Measurements from ENCODE around the gene PPP1R12A.

DNA sequence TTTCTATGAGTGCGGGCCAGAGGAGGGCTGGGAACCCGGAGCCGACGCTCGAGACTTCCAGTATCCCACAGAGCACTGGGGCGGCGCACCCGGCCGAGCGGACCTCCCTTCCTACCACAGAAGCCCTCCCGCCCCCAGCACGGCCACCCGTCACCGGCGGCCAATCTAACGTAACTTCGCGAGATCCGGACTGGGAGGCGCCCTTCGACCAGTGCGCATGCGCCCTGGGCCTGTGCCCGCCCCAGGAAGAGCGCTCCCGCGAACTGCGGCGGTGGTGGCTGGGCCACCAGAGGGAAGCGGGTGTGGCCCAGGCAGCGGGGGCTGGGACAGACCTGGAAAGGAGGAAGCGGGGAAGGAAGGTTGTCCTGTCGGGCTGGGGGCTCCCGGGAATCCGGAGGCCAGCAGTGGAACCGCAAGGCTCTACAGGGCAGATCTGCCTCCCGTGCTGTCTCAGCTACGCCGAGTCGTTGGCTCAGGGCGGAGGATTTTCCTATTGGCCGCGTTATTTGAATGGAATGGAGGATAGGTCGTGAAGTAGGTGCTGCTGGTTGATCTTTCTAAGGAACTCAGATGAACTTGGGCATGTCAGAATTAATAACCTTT, at the start of gene PPP1R12A:
- no peak for TF ChIP-seq ZNF274 (IDR thresholded peaks at IDR 0.05; ENCODE audit: low read depth, low read length)
- no peak for TF ChIP-seq YY1 (IDR thresholded peaks at IDR 0.05; ENCODE audit: insufficient read depth, insufficient read length)

All from NT2/D1 (cell line).